ENCODE data around the gene HHAT. TPM values are rescaled to one million over a fixed set of nuclear protein-coding genes. Genes with fewer than 3 reads are reported as not detected.

HHAT gene
- total RNA-seq, 1 donor from 2014 or later, result 19.9 TPM

DNA sequence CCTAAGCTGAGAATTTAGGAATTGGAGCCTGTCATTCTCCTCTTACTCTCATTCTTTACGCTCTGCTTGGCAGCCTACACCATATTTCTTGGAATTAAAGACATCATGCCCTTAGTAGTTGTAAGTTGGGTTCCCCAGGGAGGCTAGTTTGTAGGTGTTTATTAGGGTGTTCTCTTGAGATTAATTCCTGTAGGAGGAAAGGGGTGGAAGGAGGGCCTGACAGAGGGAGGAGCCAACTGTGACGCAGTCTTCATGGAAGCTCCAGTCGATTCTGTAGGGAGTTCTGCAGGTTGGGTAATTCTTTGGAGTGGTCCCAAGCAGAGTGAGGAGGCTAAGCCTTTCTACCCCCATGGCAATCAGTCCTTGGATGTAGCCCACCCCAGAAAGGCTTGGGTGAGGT lies 111.4 kb downstream of the HHAT start:
- no peak for DNase-seq (ENCODE audit: low spot score)

DNA sequence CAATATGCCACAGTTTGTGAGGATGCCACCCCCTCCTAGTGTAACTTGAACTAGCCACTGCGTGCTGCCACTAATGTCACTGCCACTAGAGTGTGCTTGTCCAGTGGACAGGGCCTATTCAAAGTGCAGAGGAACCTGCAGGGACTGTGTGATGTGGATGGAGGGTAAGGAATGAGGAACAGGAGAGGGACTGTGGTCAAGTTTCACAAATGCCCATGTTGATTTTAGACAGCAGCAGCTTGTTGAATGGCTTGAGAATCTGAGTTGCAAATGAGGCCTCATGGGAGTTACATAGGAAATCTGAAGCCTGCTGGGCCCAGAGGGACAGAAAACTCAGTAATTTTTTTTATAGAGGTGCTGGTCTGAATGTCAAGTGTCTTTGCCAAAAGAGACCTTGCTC lies 112.3 kb downstream of the HHAT start:
- DNase-seq (ENCODE audit: low spot score), result no peak

DNA sequence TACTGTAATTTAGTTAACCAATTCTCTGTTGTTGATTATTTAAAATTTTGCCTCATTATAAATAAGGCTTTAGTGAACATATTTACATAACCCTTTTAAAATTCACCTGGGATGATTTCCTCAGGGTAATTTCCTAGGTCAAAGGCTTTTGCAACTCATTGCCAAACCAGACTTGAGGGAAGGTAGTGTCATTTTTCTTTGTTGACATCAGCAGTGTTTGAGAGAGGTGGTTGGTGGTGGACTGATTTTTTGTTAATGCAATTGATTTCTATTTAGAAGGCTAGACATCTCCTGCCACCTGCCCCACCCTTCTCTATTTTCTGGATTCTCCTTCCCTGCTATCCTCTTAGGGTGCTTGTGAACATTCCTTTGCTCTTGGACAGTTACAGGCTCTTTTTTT lies 116.8 kb downstream of the HHAT start:
- DNase-seq (ENCODE audit: low spot score), result no peak

DNA sequence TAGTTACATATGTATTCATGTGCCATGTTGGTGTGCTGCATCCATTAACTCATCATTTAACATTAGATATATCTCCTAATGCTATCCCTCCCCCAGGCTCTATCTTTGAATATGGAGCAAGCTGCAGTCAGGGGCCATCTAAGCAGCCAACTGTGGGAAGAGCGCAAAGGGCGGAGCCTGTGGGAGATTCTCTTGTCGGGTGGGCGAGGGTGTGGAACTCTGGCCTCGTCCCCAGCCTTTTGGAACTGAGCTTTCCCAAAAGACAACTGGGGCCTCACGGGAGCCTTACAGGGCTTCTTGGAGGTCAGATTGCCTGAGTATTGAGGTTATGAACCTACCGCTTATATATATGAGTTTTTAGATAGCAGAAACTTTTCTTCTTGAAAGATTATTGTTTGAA lies 117.2 kb downstream of the HHAT start:
- no peak for DNase-seq (ENCODE audit: low spot score)

DNA sequence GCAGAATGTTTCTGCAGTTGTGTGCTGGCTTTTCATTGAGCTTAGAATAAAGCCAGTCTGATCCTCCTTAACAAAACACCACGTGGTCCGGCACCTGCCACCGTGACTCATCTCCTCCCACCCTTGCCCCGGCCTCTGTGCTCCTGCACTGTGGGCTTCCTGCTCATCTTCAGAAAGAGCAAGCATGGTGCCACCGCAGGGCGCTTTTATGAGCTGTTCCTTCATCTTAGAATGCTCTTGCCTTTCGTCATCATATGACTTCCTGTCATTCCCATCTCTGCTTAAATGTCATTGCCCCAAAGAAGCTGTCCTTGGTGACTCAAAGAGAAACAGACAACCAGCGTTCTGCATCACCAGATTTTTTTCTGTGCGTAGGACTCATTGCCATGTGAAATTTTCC lies 117.8 kb downstream of the HHAT start:
- no peak for DNase-seq (ENCODE audit: low spot score)

GRCh38 chr1:210447456-210448057 lies 118.9 kb downstream of the HHAT start:
- no peak for DNase-seq (ENCODE audit: low spot score)

DNA sequence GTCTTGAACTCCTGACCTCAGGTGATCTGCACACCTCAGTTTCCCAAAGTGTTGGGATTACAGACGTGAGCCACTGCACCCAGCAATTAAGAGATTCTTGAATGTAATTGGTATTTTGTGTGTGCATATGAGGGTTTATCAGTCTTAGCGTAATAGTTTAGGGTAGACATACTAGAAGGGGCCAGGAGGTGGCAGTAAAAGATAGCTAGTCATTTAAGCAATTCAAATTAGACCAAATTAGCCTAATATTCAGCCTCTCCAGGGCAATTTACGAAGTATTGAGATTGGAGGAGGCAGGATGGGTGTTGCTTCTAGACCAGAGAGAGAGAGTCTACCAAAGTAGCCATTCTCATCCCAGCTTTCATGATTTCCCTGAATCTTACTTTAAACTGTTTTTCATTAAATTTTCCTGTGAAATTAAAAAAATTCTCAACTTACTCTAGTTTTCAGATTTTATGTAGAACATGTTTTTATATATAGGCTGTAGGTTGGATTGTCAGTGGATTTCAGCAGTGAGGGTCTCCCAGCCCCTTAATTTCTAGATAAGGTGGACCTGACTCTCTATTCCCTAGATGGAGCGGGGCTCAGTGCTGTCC lies 119.7 kb downstream of the HHAT start:
- no peak for DNase-seq (ENCODE audit: low spot score)

- DNase-seq (ENCODE audit: low spot score), result no peak
Observed at GRCh38 chr1:210455840-210456603, 127.3 kb downstream of the HHAT start.

GRCh38 chr1:210456731-210457255 lies 128.1 kb downstream of the HHAT start:
- no peak for DNase-seq (ENCODE audit: low spot score)

GRCh38 chr1:210457568-210457967 lies 128.9 kb downstream of the HHAT start:
- no peak for DNase-seq (ENCODE audit: low spot score)

GRCh38 chr1:210464519-210465039 lies 135.9 kb downstream of the HHAT start:
- peak; percentile 49 for DNase-seq (ENCODE audit: low spot score)

- DNase-seq (ENCODE audit: low spot score), result no peak
Observed at GRCh38 chr1:210465150-210465549, 136.4 kb downstream of the HHAT start.

- no peak for DNase-seq (ENCODE audit: low spot score)
Observed at GRCh38 chr1:210467440-210468043, 138.8 kb downstream of the HHAT start.

DNA sequence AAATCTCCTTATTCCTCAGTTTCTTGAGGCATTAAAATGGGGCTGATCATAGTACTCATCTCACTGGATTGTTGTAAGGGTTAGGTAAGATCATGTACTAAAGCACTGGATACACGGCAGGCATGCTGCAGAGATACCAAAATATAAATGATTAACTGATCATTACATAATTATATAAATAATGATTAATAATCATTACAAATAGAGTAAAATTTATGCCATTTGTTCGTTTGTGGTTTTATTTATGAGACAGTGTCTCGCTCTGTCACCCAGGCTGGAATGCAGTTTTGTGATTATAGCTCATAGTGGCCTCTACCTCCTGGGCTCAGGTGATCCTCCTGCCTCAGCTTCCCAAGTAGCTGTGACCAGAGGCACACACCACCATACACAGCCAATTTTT lies 140.7 kb downstream of the HHAT start:
- DNase-seq (ENCODE audit: low spot score), result no peak

- no peak for DNase-seq (ENCODE audit: low spot score)
Observed at GRCh38 chr1:210475321-210475720, 146.6 kb downstream of the HHAT start.

- no peak for DNase-seq (ENCODE audit: low spot score)
Observed at GRCh38 chr1:210475806-210476205, 147.1 kb downstream of the HHAT start.

DNA sequence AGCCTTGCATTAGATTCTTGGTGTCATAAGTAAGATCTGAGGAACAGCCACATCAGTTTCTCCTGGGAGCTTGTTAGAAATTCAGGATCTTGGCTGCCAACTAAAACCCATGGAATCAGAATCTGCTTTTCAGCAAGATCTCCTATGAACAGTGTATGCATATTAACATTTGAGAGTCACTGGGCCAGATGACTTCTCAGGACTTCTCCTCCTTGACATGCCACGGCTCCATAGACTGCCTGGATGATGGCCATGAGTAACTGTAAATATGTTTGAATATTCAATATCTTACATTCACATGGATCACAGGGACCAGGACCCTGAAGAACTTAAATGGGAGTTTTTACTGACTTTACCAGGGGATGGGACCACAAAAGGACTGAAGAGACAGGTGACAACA lies 148.0 kb downstream of the HHAT start:
- DNase-seq (ENCODE audit: low spot score), result no peak

DNA sequence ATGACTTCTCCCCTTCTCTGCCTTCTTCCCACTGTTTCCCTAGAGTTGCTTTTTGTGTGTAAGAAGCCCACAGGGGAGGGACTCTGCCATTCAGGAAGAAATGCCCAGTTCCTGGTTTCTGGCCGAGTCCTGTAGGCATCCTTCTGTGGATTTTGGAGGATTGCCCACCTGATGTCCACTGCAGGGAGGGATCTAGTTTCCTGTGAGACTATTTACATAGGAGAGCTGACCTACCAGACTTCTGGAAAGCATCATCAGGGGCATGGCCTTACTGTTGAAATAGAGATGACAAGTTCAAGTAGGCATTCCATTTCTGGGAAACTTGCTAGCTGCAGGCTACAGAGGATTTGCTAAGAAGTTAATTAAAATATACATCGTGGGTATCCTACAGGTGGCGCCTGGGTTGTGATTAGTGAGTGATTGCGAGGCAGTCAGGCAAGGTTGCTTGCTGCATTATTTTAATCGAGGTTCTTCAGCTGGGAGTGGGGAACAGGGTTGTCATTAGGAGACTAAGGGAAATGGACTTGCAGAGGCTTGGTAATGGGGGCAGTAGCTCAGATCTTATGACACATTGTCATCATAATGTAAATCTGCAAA lies 148.7 kb downstream of the HHAT start:
- no peak for DNase-seq (ENCODE audit: low spot score)

GRCh38 chr1:210478820-210479219 lies 150.1 kb downstream of the HHAT start:
- DNase-seq (ENCODE audit: low spot score), result no peak

DNA sequence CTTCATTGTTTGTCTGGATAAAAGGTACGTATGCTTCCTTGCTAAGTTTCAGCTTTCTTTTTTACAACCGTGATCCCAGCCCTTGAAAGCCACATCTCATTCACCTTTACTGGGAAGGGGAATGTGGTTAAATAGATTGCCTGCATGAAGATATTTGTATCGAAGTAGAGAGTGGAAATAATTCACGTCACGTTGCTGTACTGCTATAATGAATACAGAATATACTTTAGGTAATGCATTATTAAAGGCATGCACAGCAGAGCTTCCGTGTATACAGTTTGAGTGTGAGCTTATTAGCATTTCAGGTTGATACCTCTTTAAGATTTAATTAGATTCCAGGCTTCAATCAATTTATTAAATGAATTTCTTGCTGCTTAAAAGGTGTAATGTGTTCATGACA lies 153.8 kb downstream of the HHAT start:
- no peak for DNase-seq (ENCODE audit: low spot score)

DNA sequence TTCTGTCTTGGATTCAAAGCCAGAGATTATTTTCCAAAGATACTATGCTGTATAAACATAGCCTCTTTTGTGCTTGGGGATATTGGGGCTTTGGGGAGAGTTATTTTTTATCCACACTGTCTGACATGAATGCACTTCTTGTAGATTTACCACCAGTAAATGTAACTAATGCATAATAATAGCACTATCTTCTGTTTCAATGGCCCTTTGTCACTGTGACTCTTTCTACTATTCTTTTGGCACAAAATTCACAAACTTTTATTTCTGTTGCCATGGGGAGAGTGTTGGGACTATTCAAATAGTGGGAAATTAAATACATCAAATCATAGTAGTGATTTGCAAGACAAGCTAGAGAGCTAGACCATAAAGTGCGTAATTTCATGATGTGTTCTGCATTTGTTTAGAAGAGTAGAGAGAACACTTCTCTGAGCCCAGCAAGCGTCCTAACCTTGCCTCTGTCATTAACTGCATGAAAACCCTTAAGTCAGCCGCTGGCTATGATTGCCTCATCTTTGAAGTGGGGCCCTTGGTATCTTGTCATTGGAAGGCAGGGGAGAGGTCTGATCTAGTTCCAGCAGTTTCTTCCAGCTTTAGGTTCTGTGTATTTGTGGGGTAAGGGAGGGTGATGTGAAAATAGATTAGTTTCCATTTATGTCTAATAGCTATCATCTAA lies 154.4 kb downstream of the HHAT start:
- no peak for DNase-seq (ENCODE audit: low spot score)

All from ureter (tissue), 1 donor.